Left ventricle myocardium inferior (tissue), 1 donor: Measurements from ENCODE around the gene CHD6. TPM values are rescaled to one million over a fixed set of nuclear protein-coding genes. Genes with fewer than 3 reads are reported as not detected.

Experiments used
- DNase-seq: peaks from one replicate; pipeline ENCODE4 v3.0.0-alpha.2; 2020
- H3K27ac ChIP-seq: fragments of 200-600 bp; replicated peaks from 2 replicates; pipeline ENCODE4 v1.8.0; 2021
- H3K27me3 ChIP-seq: fragments of 200-600 bp; 2 replicates; pipeline ENCODE4 v1.8.0; 2021; ENCODE audit warnings: low read depth
- H3K36me3 ChIP-seq: fragments of 200-600 bp; 2 replicates; pipeline ENCODE4 v1.8.0; 2021
- H3K4me1 ChIP-seq: fragments of 200-600 bp; 2 replicates; pipeline ENCODE4 v1.8.0; 2021
- H3K4me3 ChIP-seq: fragments of 200-600 bp; 2 replicates; pipeline ENCODE4 v1.8.0; 2021; ENCODE audit warnings: mild to moderate bottlenecking, moderate library complexity
- H3K9me3 ChIP-seq: fragments of 200-600 bp; replicated peaks from 2 replicates; pipeline ENCODE4 v1.8.0; 2021
- intact Hi-C: fragments of 100-400 bp; cut with micrococcal nuclease; formaldehyde crosslinking; loops from one replicate; pipeline ENCODE4 v1.11.0; 2022
- total RNA-seq: library from RNA; stranded (reverse); fragmentation: NEBNext Ultra II Directional; extraction: Animal tissue kit (Norgen Biotek cat#: 25700); gene quantifications from one replicate; pipeline ENCODE4 v1.2.1, GENCODE V29; 2021
- TF ChIP-seq, protein P1 (sequence below): fragments of 200-600 bp; IDR thresholded peaks from 2 replicates; pipeline ENCODE4 v1.8.0; 2021; ENCODE audit warnings: antibody characterized with exemption, mild to moderate bottlenecking, borderline replicate concordance
- donor health status: DM: no; HTN: yes; CAD: no; lungs with severe emphysema.

Gene CHD6
- total RNA-seq, 1 donor from 2014 or later: 38.9 TPM

- no peaks in the 10 kb centered on the region for H3K27me3 ChIP-seq
- intact Hi-C loops: loop anchor here (10.0 kb wide), 1 partner anchor 83 kb away; no protein-coding TSS in a partner anchor
- no peaks in the 10 kb centered on the region for H3K36me3 ChIP-seq
- TF ChIP-seq, protein P1, sequence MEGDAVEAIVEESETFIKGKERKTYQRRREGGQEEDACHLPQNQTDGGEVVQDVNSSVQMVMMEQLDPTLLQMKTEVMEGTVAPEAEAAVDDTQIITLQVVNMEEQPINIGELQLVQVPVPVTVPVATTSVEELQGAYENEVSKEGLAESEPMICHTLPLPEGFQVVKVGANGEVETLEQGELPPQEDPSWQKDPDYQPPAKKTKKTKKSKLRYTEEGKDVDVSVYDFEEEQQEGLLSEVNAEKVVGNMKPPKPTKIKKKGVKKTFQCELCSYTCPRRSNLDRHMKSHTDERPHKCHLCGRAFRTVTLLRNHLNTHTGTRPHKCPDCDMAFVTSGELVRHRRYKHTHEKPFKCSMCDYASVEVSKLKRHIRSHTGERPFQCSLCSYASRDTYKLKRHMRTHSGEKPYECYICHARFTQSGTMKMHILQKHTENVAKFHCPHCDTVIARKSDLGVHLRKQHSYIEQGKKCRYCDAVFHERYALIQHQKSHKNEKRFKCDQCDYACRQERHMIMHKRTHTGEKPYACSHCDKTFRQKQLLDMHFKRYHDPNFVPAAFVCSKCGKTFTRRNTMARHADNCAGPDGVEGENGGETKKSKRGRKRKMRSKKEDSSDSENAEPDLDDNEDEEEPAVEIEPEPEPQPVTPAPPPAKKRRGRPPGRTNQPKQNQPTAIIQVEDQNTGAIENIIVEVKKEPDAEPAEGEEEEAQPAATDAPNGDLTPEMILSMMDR: no peak
- H3K27ac ChIP-seq: no peak overlapping the region
- no peaks in the 10 kb centered on the region for H3K9me3 ChIP-seq
- H3K4me3 ChIP-seq: no peak overlapping the region
- peaks cover 60% of the 10 kb centered on the region for H3K4me1 ChIP-seq
- DNase-seq: no peak
Observed at GRCh38 chr20:41607791-41608190, 10.4 kb downstream of the CHD6 start.

GRCh38 chr20:41604002-41604401 is 14.2 kb downstream of the CHD6 start:
- peaks cover 62% of the 10 kb centered on the region for H3K4me1 ChIP-seq
- H3K4me3 ChIP-seq: no peak overlapping the region
- intact Hi-C loops: loop anchor here (10.0 kb wide), 1 partner anchor 79 kb away; no protein-coding TSS in a partner anchor
- TF ChIP-seq, protein P1: no peak
- no peaks in the 10 kb centered on the region for H3K27me3 ChIP-seq
- H3K27ac ChIP-seq: no peak overlapping the region
- H3K9me3 ChIP-seq: peaks cover 30% of the 10 kb centered on the region
- peaks cover 7% of the 10 kb centered on the region for H3K36me3 ChIP-seq
- DNase-seq: no peak

DNA sequence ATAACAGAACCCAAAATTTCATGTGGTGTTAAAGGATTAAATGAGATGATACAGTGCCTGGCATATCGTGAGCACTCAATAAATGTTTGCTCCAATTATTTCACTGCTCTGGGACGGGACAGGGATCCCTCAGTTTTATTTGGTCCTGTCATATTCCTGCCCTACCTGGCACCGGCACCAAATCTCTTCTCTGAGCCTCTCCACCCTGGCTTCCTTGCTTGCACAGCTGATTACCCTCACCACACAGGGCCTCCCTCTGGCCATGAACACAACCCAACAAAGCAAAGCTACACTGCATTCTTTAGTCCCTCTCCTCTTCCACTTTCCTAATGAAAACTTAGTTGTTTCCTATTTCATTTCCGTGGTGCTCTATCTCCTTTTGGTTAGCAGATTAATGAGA is 16.4 kb downstream of the CHD6 start:
- peak overlapping the region; percentile 74 for H3K27ac ChIP-seq
- peaks cover 7% of the 10 kb centered on the region for H3K36me3 ChIP-seq
- intact Hi-C loops: loop anchor here (10.0 kb wide), 1 partner anchor 77 kb away; no protein-coding TSS in a partner anchor
- no peaks in the 10 kb centered on the region for H3K27me3 ChIP-seq
- peaks cover 44% of the 10 kb centered on the region for H3K9me3 ChIP-seq
- TF ChIP-seq, protein P1: no peak
- H3K4me1 ChIP-seq: peaks cover 40% of the 10 kb centered on the region
- peak overlapping the region; percentile 23 for H3K4me3 ChIP-seq
- DNase-seq: no peak

GRCh38 chr20:41600926-41601631 is 17.1 kb downstream of the CHD6 start:
- H3K27ac ChIP-seq: peak overlapping the region; percentile 74
- H3K36me3 ChIP-seq: peaks cover 7% of the 10 kb centered on the region
- peaks cover 44% of the 10 kb centered on the region for H3K9me3 ChIP-seq
- DNase-seq: no peak
- H3K4me3 ChIP-seq: peak overlapping the region; percentile 23
- peaks cover 40% of the 10 kb centered on the region for H3K4me1 ChIP-seq
- TF ChIP-seq, protein P1: no peak
- no peaks in the 10 kb centered on the region for H3K27me3 ChIP-seq
- intact Hi-C loops: loop anchor here (10.0 kb wide), 1 partner anchor 76 kb away; no protein-coding TSS in a partner anchor

DNA sequence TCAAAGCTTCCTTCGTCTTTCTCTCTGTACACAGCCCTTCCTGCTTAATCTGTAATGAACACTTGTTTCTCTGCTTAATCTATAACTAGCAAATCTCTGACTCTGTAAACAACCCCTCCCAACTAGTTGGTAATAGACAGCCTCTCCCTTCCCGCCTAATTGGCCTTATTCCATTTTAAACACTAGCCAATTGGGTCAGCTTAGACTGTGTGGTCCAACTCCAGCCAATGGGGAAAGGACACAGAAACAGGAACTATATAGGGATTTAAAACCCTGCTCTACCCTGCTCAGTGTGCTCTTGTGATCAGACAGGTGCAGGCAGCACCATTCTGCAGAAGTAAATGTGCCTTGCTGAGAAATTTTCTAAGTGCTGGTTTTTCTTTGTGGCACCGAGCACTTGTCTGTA is 18.5 kb downstream of the CHD6 start:
- no peak overlapping the region for H3K4me3 ChIP-seq
- no peaks in the 10 kb centered on the region for H3K27me3 ChIP-seq
- intact Hi-C loops: loop anchor here (10.0 kb wide), 1 partner anchor 75 kb away; no protein-coding TSS in a partner anchor
- peaks cover 12% of the 10 kb centered on the region for H3K36me3 ChIP-seq
- DNase-seq: no peak
- TF ChIP-seq, protein P1: no peak
- H3K4me1 ChIP-seq: peaks cover 36% of the 10 kb centered on the region
- H3K9me3 ChIP-seq: peaks cover 53% of the 10 kb centered on the region
- no peak overlapping the region for H3K27ac ChIP-seq
